ENCODE results near the gene RTN3.

DNA sequence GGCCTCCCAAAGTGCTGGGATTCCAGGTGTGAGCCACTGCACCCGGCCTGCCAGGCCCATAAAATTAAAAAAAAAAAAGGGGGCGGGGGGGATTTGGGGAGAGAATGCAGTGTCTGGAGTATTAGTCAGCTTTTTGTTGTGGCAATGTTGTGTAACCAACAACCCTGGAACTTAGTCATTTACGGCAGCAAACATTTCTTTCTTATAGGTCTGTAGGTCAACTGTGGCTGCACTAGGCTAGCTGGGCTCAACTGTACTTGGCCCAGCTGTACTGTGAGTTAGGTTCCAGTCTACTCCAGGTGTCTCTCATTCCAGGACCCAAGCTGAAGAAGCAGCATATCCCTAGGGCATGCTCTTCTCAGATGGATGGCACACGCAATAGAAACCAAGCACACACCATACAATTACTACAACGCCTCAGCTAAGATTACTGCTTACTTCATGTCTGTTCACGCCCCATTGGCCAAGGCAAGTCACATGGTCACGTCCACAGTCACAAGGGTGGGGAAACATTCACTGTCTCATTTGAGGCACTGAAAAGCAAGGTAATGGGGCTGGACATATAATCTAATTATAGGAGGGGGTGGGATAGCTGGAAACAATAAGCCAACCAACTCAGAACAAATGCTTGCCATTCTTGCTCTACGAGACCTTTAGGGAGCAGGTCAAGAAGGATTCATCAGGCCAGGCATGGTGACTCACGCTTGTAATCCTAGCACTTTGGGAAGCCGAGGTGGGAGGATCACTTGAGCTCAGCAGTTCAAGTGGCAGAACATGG is 121.5 kb downstream of the RTN3 start:
- no peak for TF ChIP-seq CTCF (IDR thresholded peaks at IDR 0.05)
- TF ChIP-seq ZFX (IDR thresholded peaks at IDR 0.05; ENCODE audit: borderline replicate concordance): no peak

Data from 22Rv1 (cell line).